ENCODE data around the gene GIPC1. TPM values are rescaled to one million over a fixed set of nuclear protein-coding genes. Genes with fewer than 3 reads are reported as not detected.

Gene GIPC1
- total RNA-seq, 4 donors from 2014 or later: 61.8 to 122 (median 113) TPM

DNA sequence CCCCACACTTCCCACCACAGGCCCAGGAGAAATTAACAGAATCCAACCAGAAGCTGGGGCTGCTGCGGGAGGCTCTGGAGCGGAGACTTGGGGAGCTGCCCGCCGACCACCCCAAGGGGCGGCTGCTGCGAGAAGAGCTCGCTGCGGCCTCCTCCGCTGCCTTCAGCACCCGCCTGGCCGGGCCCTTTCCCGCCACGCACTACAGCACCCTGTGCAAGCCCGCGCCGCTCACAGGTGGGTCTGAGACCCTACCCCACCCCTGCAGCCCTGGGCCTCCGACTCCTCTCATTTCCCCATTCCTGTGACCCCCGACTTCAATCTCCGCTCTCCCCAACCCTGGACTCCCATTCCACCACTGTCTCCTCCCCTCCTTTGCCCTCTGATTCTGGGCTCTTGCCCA, 45.1 kb downstream of the GIPC1 start:
- Histone ChIP-seq H3K9me3 (no peaks in the 10 kb centered on the region), H3K27me3 (no peaks in the 10 kb centered on the region), H3K4me3 (no peak overlapping the region), H3K36me3 (peaks cover 6 to 99% (median 51%) of the 10 kb centered on the region in 3 donors), H3K4me1 (no peaks in the 10 kb centered on the region), H3K27ac (no peak overlapping the region)
- no peak for TF ChIP-seq EP300 (IDR thresholded peaks at IDR 0.05)
- no peak for TF ChIP-seq POLR2A (IDR thresholded peaks at IDR 0.05)
- TF ChIP-seq, protein P1, sequence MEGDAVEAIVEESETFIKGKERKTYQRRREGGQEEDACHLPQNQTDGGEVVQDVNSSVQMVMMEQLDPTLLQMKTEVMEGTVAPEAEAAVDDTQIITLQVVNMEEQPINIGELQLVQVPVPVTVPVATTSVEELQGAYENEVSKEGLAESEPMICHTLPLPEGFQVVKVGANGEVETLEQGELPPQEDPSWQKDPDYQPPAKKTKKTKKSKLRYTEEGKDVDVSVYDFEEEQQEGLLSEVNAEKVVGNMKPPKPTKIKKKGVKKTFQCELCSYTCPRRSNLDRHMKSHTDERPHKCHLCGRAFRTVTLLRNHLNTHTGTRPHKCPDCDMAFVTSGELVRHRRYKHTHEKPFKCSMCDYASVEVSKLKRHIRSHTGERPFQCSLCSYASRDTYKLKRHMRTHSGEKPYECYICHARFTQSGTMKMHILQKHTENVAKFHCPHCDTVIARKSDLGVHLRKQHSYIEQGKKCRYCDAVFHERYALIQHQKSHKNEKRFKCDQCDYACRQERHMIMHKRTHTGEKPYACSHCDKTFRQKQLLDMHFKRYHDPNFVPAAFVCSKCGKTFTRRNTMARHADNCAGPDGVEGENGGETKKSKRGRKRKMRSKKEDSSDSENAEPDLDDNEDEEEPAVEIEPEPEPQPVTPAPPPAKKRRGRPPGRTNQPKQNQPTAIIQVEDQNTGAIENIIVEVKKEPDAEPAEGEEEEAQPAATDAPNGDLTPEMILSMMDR (IDR thresholded peaks at IDR 0.05): no peak
- DNase-seq (ENCODE audit: low spot score in 2 of 2): no peak
- 96 to 98% methylated on average over 19 of the region's 19 CpGs for WGBS, 2 donors

DNA sequence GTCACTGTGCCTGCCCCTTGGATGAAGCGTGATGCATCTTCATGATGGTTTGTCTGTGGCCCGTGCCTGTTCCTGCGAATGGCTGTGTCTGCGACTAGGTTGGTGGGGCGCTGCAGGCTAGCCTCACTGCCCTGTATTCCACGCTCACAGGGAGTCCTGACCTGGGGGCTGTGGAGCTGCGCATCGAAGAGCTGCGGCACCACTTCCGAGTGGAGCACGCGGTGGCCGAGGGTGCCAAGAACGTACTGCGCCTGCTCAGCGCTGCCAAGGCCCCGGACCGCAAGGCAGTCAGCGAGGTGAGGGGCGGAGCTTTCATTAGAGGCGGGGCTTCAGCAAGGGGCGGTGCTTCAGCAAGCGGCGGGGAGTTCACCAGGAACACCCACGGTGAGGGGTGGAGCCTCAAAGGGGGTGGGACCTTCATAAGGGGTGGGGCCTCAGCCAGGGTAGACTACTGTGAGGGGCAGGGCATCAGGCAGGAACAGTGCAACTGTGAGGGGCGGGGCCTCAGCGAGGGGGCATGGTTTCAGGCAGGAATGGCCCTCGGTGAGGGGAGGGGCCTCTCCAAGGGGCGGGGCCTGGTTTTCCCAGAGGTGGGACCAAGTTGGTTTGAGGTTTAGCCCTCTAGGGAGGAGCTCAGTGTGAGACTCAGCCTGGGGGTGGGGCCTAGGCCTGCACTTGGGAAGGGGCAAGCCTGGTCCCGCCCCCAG, 45.6 kb downstream of the GIPC1 start:
- DNase-seq (ENCODE audit: low spot score in 2 of 2): no peak
- H3K9me3 ChIP-seq: no peaks in the 10 kb centered on the region
- no peak overlapping the region for H3K27ac ChIP-seq
- WGBS, 2 donors: 77 to 81% methylated on average over 24 to 25 of the region's 30 CpGs
- H3K27me3 ChIP-seq: no peaks in the 10 kb centered on the region
- no peak overlapping the region for H3K4me3 ChIP-seq
- peaks cover 6 to 99% (median 51%) of the 10 kb centered on the region in 3 donors for H3K36me3 ChIP-seq
- no peaks in the 10 kb centered on the region for H3K4me1 ChIP-seq
- no peak for TF ChIP-seq POLR2A (IDR thresholded peaks at IDR 0.05)
- TF ChIP-seq, protein P1 (IDR thresholded peaks at IDR 0.05): no peak

DNA sequence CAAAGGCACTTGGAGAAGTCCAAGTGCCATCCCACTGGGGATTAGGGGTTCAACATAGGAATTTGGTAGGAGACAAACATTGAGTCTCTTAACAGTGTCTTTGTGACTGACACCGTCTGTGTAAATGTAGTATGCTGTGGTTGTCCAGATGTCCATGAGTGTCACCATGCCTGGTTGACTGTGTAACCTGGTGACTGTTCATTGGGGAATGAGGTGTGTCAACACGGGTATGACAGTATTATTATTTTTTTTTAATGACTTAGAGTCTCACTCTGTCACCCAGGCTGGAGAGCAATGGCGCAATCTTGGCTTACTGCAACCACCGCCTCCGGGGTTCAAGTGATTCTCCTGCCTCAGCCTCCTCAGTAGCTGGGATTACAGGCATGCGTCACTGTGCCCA, 46.6 kb downstream of the GIPC1 start:
- WGBS, 2 donors: 91% methylated on average over 6 of the region's 6 CpGs
- Histone ChIP-seq H3K9me3 (no peaks in the 10 kb centered on the region), H3K4me3 (no peak overlapping the region), H3K27ac (no peak overlapping the region), H3K36me3 (peaks cover 6 to 100% (median 51%) of the 10 kb centered on the region in 3 donors), H3K27me3 (no peaks in the 10 kb centered on the region), H3K4me1 (no peaks in the 10 kb centered on the region)
- TF ChIP-seq, protein P1 (IDR thresholded peaks at IDR 0.05): no peak
- no peak for DNase-seq (ENCODE audit: low spot score in 2 of 2)

DNA sequence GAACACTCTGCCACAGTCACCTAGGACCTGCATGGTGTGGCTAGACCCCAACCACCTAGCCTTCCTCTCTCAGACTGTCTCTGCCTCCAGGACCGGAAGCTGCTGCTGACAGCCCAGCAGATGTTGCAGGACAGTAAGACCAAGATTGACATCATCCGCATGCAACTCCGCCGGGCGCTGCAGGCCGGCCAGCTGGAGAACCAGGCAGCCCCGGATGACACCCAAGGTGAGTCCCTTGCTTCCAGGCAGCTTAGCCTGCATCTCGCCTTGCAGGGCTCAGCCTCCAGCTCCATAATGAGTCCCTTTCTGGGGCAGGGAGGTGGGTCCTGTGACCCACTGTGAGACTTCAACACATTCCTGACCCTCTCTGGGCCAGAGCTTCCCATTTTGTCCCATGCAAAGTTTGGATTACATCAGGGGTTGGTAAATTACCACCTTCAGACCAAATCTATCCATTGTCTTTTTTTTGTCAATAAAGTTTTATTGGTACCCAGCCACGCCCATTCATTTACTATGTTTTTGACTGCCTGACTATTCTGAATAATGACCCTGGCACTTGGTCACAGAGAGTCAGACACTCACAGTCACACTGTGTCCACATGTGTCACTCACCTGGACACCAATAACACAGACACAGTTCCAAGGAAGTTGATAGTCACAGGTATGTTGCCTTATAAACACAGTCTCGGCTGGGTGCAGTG, 49.4 kb downstream of the GIPC1 start:
- no peaks in the 10 kb centered on the region for H3K27me3 ChIP-seq
- H3K4me3 ChIP-seq: no peak overlapping the region
- H3K36me3 ChIP-seq: peaks cover 12 to 100% (median 57%) of the 10 kb centered on the region in 3 donors
- no peaks in the 10 kb centered on the region for H3K9me3 ChIP-seq
- 98% methylated on average over 10 of the region's 10 CpGs for WGBS, 2 donors
- H3K27ac ChIP-seq: no peak overlapping the region
- no peak for TF ChIP-seq EP300 (IDR thresholded peaks at IDR 0.05)
- TF ChIP-seq POLR2A (IDR thresholded peaks at IDR 0.05): no peak
- TF ChIP-seq, protein P1 (IDR thresholded peaks at IDR 0.05): no peak
- H3K4me1 ChIP-seq: peaks cover 0 to 1% (median 0%) of the 10 kb centered on the region in 4 donors
- no peak for DNase-seq (ENCODE audit: low spot score in 2 of 2)

DNA sequence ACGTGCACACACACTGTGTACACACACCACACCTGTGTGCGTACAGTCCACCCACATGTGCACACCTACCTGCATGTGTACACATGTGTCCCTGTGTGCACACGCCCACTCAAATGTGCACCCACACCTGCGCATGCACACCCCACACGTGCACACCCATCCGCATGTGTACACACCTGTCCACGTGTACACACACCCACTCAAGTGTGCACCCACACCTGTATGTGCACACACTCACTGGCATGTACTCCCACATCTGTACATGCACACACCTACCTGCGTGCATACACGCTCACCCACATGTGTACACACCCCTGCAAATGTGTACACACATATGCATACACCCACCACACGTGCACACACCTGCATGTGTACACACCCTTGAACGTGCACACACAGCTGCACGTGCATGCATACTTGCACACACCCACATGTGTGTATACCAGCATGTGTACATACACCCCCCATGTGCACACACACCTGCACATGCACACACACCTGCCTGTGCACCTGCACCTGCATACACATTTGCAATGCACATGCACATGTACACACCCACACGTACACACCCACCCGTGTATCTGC, 52.2 kb downstream of the GIPC1 start:
- Histone ChIP-seq H3K36me3 (peaks cover 8 to 80% (median 38%) of the 10 kb centered on the region in 3 donors), H3K9me3 (no peaks in the 10 kb centered on the region), H3K27me3 (no peaks in the 10 kb centered on the region), H3K27ac (no peak overlapping the region), H3K4me3 (no peak overlapping the region), H3K4me1 (peaks cover 0 to 29% (median 24%) of the 10 kb centered on the region in 4 donors)
- DNase-seq (ENCODE audit: low spot score in 2 of 2): no peak
- 93 to 95% methylated on average over 14 of the region's 14 CpGs for WGBS, 2 donors
- TF ChIP-seq EP300 (IDR thresholded peaks at IDR 0.05) (no peak), POLR2A (IDR thresholded peaks at IDR 0.05) (no peak)
- TF ChIP-seq, protein P1 (IDR thresholded peaks at IDR 0.05): no peak

Data from tibial nerve (tissue), 4 donors.